GM21390 (cell line): ENCODE measurements around the gene NCDN.

Experiments
- ATAC-seq: cut with Tn5 transposase; IDR thresholded peaks from one replicate; pipeline ENCODE4 v1.9.1; 2021; ENCODE audit not compliant: unreplicated experiment

NCDN gene

GRCh38 chr1:35589516-35590427 is 32.2 kb downstream of the NCDN start:
- ATAC-seq = no peak

GRCh38 chr1:35590476-35591040 is 33.0 kb downstream of the NCDN start:
- no peak for ATAC-seq

GRCh38 chr1:35591211-35591610 is 33.6 kb downstream of the NCDN start:
- ATAC-seq = no peak

- no peak for ATAC-seq
Measured at GRCh38 chr1:35592991-35593769, 35.6 kb downstream of the NCDN start.

- no peak for ATAC-seq
Measured at GRCh38 chr1:35594005-35594760, 36.6 kb downstream of the NCDN start.

GRCh38 chr1:35595684-35596083 is 38.1 kb downstream of the NCDN start:
- no peak for ATAC-seq

- no peak for ATAC-seq
Measured at GRCh38 chr1:35597870-35598269, 40.3 kb downstream of the NCDN start.

GRCh38 chr1:35598895-35599294 is 41.3 kb downstream of the NCDN start:
- no peak for ATAC-seq

GRCh38 chr1:35599411-35599810 is 41.8 kb downstream of the NCDN start:
- ATAC-seq = no peak

- no peak for ATAC-seq
Measured at GRCh38 chr1:35600593-35600992, 43.0 kb downstream of the NCDN start.

- no peak for ATAC-seq
Measured at GRCh38 chr1:35603468-35603867, 45.9 kb downstream of the NCDN start.

- no peak for ATAC-seq
Measured at GRCh38 chr1:35603941-35604340, 46.3 kb downstream of the NCDN start.

- no peak for ATAC-seq
Measured at GRCh38 chr1:35605071-35605866, 47.7 kb downstream of the NCDN start.

GRCh38 chr1:35605867-35606182 is 48.2 kb downstream of the NCDN start:
- ATAC-seq = no peak

GRCh38 chr1:35611655-35612054 is 54.1 kb downstream of the NCDN start:
- no peak for ATAC-seq

- no peak for ATAC-seq
Measured at GRCh38 chr1:35615440-35615839, 57.8 kb downstream of the NCDN start.
